GM21825 (cell line): Measurements from ENCODE around the gene ELAVL3.
"Not testable (repeated sequence)": the region's sequence is repeated elsewhere in the genome, so short reads cannot be mapped to it uniquely, and the experiment has no call there.

Experiments used
- ATAC-seq: cut with Tn5 transposase; IDR thresholded peaks from one replicate; pipeline ENCODE4 v1.9.1; 2021; ENCODE audit warnings: mild to moderate bottlenecking, moderate library complexity; ENCODE audit not compliant: unreplicated experiment

ELAVL3 gene

GRCh38 chr19:11414544-11414943 lies 66.3 kb downstream of the ELAVL3 start:
- ATAC-seq, result no peak

- no peak for ATAC-seq
Observed at GRCh38 chr19:11410682-11411081, 70.2 kb downstream of the ELAVL3 start.

- ATAC-seq, result no peak
Observed at GRCh38 chr19:11408591-11408990, 72.3 kb downstream of the ELAVL3 start.

- not testable (repeated sequence) for ATAC-seq
Observed at GRCh38 chr19:11406703-11407236, 74.1 kb downstream of the ELAVL3 start.

- no peak for ATAC-seq
Observed at GRCh38 chr19:11405846-11406643, 74.8 kb downstream of the ELAVL3 start.

GRCh38 chr19:11404588-11405222 lies 76.1 kb downstream of the ELAVL3 start:
- ATAC-seq, result no peak

GRCh38 chr19:11401808-11402543 lies 78.9 kb downstream of the ELAVL3 start:
- ATAC-seq, result no peak
